Stimulated activated CD4-positive, alpha-beta T cell treated with anti-CD3 and anti-CD28 coated beads, TNF-alpha, amount 100 ng/mL, for 4 hours (primary cell): ENCODE data around the gene KATNB1.

ENCODE experiments used
- DNase-seq, 3 experiments: peaks; one replicate each; pipeline ENCODE4 v3.0.0-alpha.2; 2020; ENCODE audit warnings: low read depth in 3 of 3

KATNB1 gene

GRCh38 chr16:57735755-57736418 lies at the start of gene KATNB1:
Gene KATNB1 (plus strand): TSS chr16:57735770. CDS start chr16:57737244, 1,474 bp downstream.
- DNase-seq, result no peak

- DNase-seq, result no peak
Measured at GRCh38 chr16:57686577-57686976, 49.0 kb upstream of the KATNB1 start.

- DNase-seq, result no peak
Measured at GRCh38 chr16:57687363-57687929, 48.1 kb upstream of the KATNB1 start.

GRCh38 chr16:57688487-57688986 lies 47.0 kb upstream of the KATNB1 start:
- DNase-seq, result no peak

GRCh38 chr16:57688987-57689761 lies 46.4 kb upstream of the KATNB1 start:
- no peak for DNase-seq

GRCh38 chr16:57689762-57690558 lies 45.6 kb upstream of the KATNB1 start:
- no peak for DNase-seq

GRCh38 chr16:57690782-57691471 lies 44.6 kb upstream of the KATNB1 start:
- no peak for DNase-seq

GRCh38 chr16:57692636-57693035 lies 42.9 kb upstream of the KATNB1 start:
- no peak for DNase-seq

GRCh38 chr16:57693550-57693949 lies 42.0 kb upstream of the KATNB1 start:
- DNase-seq, result no peak

GRCh38 chr16:57694231-57694724 lies 41.3 kb upstream of the KATNB1 start:
- DNase-seq, result no peak

- DNase-seq, result no peak
Measured at GRCh38 chr16:57694725-57695679, 40.6 kb upstream of the KATNB1 start, which contains the start of gene DRC7. Gene DRC7 (plus strand): TSS chr16:57694806. CDS start chr16:57697950, 3,144 bp downstream.

- no peak for DNase-seq
Measured at GRCh38 chr16:57695680-57696069, 39.9 kb upstream of the KATNB1 start.

GRCh38 chr16:57696240-57696639 lies 39.3 kb upstream of the KATNB1 start:
- no peak for DNase-seq

GRCh38 chr16:57697896-57698537 lies 37.6 kb upstream of the KATNB1 start:
- no peak for DNase-seq

- no peak for DNase-seq
Measured at GRCh38 chr16:57698812-57699405, 36.7 kb upstream of the KATNB1 start.

GRCh38 chr16:57699481-57699880 lies 36.1 kb upstream of the KATNB1 start:
- no peak for DNase-seq

GRCh38 chr16:57699899-57700298 lies 35.7 kb upstream of the KATNB1 start:
- DNase-seq, result no peak

- DNase-seq, result no peak
Measured at GRCh38 chr16:57700781-57701551, 34.6 kb upstream of the KATNB1 start.
